ENCODE results near the gene GABBR2. TPM values are rescaled to one million over a fixed set of nuclear protein-coding genes. Genes with fewer than 3 reads are reported as not detected.

The GABBR2 gene
- total and polyA plus RNA-seq, 9 of the 15 experiments (the other 6 are each of a cell fraction or from before 2014, with no cell fraction given): 0.15 to 1.9 (median 0.32) TPM

- WGBS (ENCODE audit: insufficient coverage, low coverage, missing lambda C conversion rate): 50% methylated on average over 8 of the region's 8 CpGs
- Histone ChIP-seq H3K27ac (ENCODE audit: extremely low read depth, low read depth, low read length) (no peak overlapping the region), H3K79me2 (ENCODE audit: control insufficient read depth, insufficient read depth, low read length) (no peaks in the 10 kb centered on the region), H3K9me1 (ENCODE audit: control insufficient read depth, insufficient read depth, low read length) (no peaks in the 10 kb centered on the region), H3K4me3 (no peak overlapping the region), H3K9ac (ENCODE audit: insufficient read depth in 1 of 2, low read depth in 2 of 2, low read length in 2 of 2) (peak overlapping the region in 1 of 2 experiments; percentile 65; a peak in 2 of 4 replicates), H4K20me1 (replicated peaks; ENCODE audit: control insufficient read depth, insufficient read depth, low read length) (no peaks in the 10 kb centered on the region), H3K9me3 (replicated peaks; ENCODE audit: control insufficient read depth, insufficient read depth, low read depth, low read length) (no peaks in the 10 kb centered on the region), H3K4me2 (ENCODE audit: insufficient read depth, low read length) (no peak overlapping the region), H3K4me1 (replicated peaks in 1 of 2; ENCODE audit: control insufficient read depth in 2 of 2, insufficient read depth in 2 of 2, low read length in 2 of 2) (peaks cover 40 to 51% of the 10 kb centered on the region in 2 experiments; a peak in 4 of 5 replicates), H2AFZ (ENCODE audit: low read depth, low read length) (no peak overlapping the region), H3K36me3 (ENCODE audit: control insufficient read depth, insufficient read depth, low read length) (no peaks in the 10 kb centered on the region), H3K27me3 (ENCODE audit: control insufficient read depth in 2 of 2, insufficient read depth in 2 of 2, low read length in 2 of 2) (no peaks in the 10 kb centered on the region)
- no TSS peak for BruUV-seq (replicated peaks)
- DNase-seq (ENCODE audit: extremely low read depth in 1 of 4, low spot score in 3 of 4) (peak in 3 of 4 experiments; percentile 38 to 45 (median 44)), ATAC-seq (no peak), FAIRE-seq (no peak)
- no peak for TF ChIP-seq KLF16 (IDR thresholded peaks at IDR 0.05)
- peak; percentile 28; the same call in 1 of the 2 replicates for TF ChIP-seq TFAP4 (CRISPR knock-in tag; IDR thresholded peaks at IDR 0.05; ENCODE audit: borderline replicate concordance)
- peak; percentile 31; the same call in 1 of the 2 replicates for TF ChIP-seq ZNF263 (CRISPR knock-in tag; IDR thresholded peaks at IDR 0.05; ENCODE audit: borderline replicate concordance)
- peak; percentile 41; the same call in 1 of the 2 replicates for TF ChIP-seq CBFA2T3 (IDR thresholded peaks at IDR 0.05)
- TF ChIP-seq PREB (CRISPR knock-in tag; IDR thresholded peaks at IDR 0.05): 0 out of 2 replicates have a peak, but pooled peaks have one; percentile 55
- 0 out of 2 replicates have a peak, but pooled peaks have one; percentile 12 for TF ChIP-seq TCF3 (CRISPR knock-in tag; IDR thresholded peaks at IDR 0.05)
- TF ChIP-seq ETS2 (tag; IDR thresholded peaks at IDR 0.05; ENCODE audit: borderline replicate concordance, poor library complexity, severe bottlenecking): no peak
- in situ Hi-C loops (cut with MboI) (no loop called here), intact Hi-C loops (cut with micrococcal nuclease) (no loop called here)
- POLR2A ChIA-PET: no interaction called here
- CTCF ChIA-PET (ENCODE audit: low intra/inter-chr PET ratio): no interaction called here
Measured at GRCh38 chr9:98378206-98378780, 330.4 kb downstream of the GABBR2 start.

All from K562 (cell line).